OCI-LY1 (cell line): ENCODE measurements around the gene TRPM3.

ENCODE experiments used
- EZH2 ChIP-seq: fragments of 200-600 bp; sonication (generic), shearing (Covaris generic); IDR thresholded peaks from 2 replicates; pipeline ENCODE4 v1.8.0; 2017; ENCODE audit warnings: borderline replicate concordance, mixed run types, mild to moderate bottlenecking, antibody characterized with exemption, low read length, moderate library complexity, mixed read lengths
- TF ChIP-seq, protein P1 (sequence below): fragments of 200-600 bp; sonication (generic), shearing (Covaris generic); IDR thresholded peaks from 2 replicates; pipeline ENCODE4 v1.5.1; 2017; ENCODE audit warnings: mild to moderate bottlenecking, antibody characterized with exemption, low read length, moderate library complexity, mixed read lengths

GRCh38 chr9:70491426-70492318 lies 629.7 kb downstream of the TRPM3 start:
- TF ChIP-seq, protein P1, sequence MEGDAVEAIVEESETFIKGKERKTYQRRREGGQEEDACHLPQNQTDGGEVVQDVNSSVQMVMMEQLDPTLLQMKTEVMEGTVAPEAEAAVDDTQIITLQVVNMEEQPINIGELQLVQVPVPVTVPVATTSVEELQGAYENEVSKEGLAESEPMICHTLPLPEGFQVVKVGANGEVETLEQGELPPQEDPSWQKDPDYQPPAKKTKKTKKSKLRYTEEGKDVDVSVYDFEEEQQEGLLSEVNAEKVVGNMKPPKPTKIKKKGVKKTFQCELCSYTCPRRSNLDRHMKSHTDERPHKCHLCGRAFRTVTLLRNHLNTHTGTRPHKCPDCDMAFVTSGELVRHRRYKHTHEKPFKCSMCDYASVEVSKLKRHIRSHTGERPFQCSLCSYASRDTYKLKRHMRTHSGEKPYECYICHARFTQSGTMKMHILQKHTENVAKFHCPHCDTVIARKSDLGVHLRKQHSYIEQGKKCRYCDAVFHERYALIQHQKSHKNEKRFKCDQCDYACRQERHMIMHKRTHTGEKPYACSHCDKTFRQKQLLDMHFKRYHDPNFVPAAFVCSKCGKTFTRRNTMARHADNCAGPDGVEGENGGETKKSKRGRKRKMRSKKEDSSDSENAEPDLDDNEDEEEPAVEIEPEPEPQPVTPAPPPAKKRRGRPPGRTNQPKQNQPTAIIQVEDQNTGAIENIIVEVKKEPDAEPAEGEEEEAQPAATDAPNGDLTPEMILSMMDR: no peak
- TF ChIP-seq EZH2: no peak
